HG03060 (cell line): ENCODE measurements around the gene SEC14L3.

Experiments
- ATAC-seq: cut with Tn5 transposase; IDR thresholded peaks from one replicate; pipeline ENCODE4 v1.9.1; 2021; ENCODE audit warnings: low read depth, moderate number of reproducible peaks; ENCODE audit not compliant: unreplicated experiment

Gene SEC14L3

GRCh38 chr22:30471616-30472318, at the start of gene SEC14L3:
TSS of gene SEC14L3 (minus strand) at chr22:30472017. CDS start at chr22:30471958, 59 bp downstream.
- ATAC-seq = no peak

- no peak for ATAC-seq
These were observed 48.1 kb upstream of the SEC14L3 start for GRCh38 chr22:30519842-30520425.

- no peak for ATAC-seq
These were observed 44.9 kb upstream of the SEC14L3 start for GRCh38 chr22:30516731-30517130.

GRCh38 chr22:30516273-30516672, 44.5 kb upstream of the SEC14L3 start:
- no peak for ATAC-seq

- ATAC-seq = no peak
These were observed 42.4 kb upstream of the SEC14L3 start for GRCh38 chr22:30514252-30514651.

GRCh38 chr22:30513462-30513861, 41.6 kb upstream of the SEC14L3 start:
- no peak for ATAC-seq

GRCh38 chr22:30511911-30512310, 40.1 kb upstream of the SEC14L3 start:
- ATAC-seq = no peak

- ATAC-seq = no peak
These were observed 39.3 kb upstream of the SEC14L3 start for GRCh38 chr22:30511109-30511508.

GRCh38 chr22:30508216-30508615, 36.4 kb upstream of the SEC14L3 start:
- no peak for ATAC-seq

- ATAC-seq = no peak
These were observed 35.9 kb upstream of the SEC14L3 start for GRCh38 chr22:30507670-30508069.

- no peak for ATAC-seq
These were observed 34.7 kb upstream of the SEC14L3 start for GRCh38 chr22:30506507-30506968.

- no peak for ATAC-seq
These were observed 31.7 kb upstream of the SEC14L3 start for GRCh38 chr22:30503551-30503950.

GRCh38 chr22:30502911-30503310, 31.1 kb upstream of the SEC14L3 start:
- no peak for ATAC-seq

- ATAC-seq = no peak
These were observed 30.3 kb upstream of the SEC14L3 start for GRCh38 chr22:30502153-30502552.

- ATAC-seq = no peak
These were observed 28.8 kb upstream of the SEC14L3 start for GRCh38 chr22:30500628-30501027.

- no peak for ATAC-seq
These were observed 25.8 kb upstream of the SEC14L3 start for GRCh38 chr22:30497466-30498150.

GRCh38 chr22:30495041-30495784, 23.4 kb upstream of the SEC14L3 start:
- no peak for ATAC-seq

- no peak for ATAC-seq
These were observed 20.3 kb upstream of the SEC14L3 start for GRCh38 chr22:30492144-30492543.

GRCh38 chr22:30491381-30491780, 19.6 kb upstream of the SEC14L3 start:
- ATAC-seq = no peak

GRCh38 chr22:30490399-30490798, 18.6 kb upstream of the SEC14L3 start:
- no peak for ATAC-seq

GRCh38 chr22:30488121-30488520, 16.3 kb upstream of the SEC14L3 start:
- no peak for ATAC-seq
